Retinal pigment epithelial cell (primary cell): Measurements from ENCODE around the gene SH3YL1.

Experiments used
- DNase-seq: peaks from one replicate; pipeline ENCODE4 v3.0.0-alpha.2; 2010; ENCODE audit warnings: low read depth
- H3K4me3 ChIP-seq: 2 replicates; pipeline ENCODE4 v1.5.1; 2011; ENCODE audit warnings: mild to moderate bottlenecking, low read length, control low read depth, moderate library complexity
- CTCF ChIP-seq: conservative IDR thresholded peaks from 2 replicates; pipeline ENCODE4 v1.5.1; 2011; ENCODE audit warnings: low read depth, low read length, control low read depth, inconsistent platforms

The SH3YL1 gene

DNA sequence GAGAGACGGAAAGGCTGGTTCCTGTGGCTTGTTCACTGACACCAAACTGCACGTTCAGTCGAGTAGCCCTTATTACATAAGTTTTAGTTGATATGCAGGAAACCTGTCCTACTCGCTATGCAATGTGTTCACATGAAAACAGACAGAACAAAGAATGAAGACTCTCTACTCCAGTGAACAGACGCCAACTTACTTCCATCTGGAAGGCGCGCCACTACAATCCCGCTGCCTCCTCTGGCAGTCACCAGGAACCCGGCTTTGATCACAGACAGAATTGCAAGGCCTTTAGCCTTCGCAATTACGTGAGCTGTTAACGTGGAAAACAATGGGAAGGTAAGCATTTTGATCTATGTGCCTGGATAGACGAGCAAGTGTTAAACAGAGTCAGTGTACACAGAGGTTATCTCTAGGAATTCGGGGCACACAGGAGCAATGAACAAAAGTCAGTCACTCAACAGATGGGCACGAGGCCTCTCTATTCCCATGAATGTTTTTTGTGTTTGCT lies 14.2 kb downstream of the SH3YL1 start:
- H3K4me3 ChIP-seq: no peak overlapping the region
- no peak for DNase-seq
- TF ChIP-seq CTCF: no peak

DNA sequence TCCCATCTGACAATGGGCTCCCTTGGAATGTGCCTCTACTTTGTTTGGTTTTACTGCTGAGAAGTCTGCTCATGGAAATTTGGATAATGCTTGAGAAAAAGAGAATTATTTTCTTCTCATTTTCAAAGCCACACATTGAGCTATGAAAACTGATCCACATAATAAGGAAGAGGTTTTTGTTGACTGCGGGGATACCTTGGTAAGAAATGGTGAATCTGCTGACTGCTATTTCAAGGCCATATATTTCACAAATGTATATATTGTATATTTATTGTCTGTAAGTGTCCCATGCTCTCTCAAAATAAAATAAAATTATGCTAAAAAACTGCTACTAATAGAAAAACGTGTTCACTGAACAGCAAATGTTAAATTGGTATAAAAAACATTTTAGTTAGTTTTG lies 15.1 kb downstream of the SH3YL1 start:
- DNase-seq: no peak
- H3K4me3 ChIP-seq: no peak overlapping the region
- no peak for TF ChIP-seq CTCF

DNA sequence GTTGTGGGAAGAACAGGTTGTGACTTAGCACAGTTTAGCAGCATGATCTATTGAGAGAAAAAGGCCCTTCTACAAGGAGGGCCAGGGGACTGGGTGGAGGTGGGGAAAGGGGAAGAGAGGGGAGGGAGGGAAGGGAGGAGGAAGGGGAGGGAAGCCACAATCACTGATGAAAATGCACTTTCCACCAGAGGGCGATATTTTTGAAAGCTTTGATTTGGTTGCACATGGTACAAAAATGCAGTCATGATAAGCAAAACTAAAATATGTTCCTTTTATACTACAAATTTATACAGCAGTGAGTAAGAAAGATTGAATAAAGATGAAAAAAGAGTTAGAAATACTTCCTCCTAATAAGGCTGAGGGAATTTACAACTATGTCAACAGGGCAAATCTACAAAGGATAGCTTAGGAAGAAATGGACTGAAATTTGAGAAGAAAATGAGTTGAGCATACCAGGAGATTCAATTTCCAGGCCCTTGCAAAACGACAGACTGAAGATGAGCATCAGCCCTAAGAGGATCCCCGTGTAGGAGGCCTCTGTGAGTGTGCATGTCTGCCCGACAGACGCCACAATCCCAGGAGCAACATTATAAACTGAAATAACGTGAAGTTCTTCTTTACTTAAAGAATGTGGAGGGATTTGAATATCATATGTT lies 17.2 kb downstream of the SH3YL1 start:
- no peak for DNase-seq
- TF ChIP-seq CTCF: peak; percentile 68
- H3K4me3 ChIP-seq: no peak overlapping the region

GRCh38 chr2:244547-244946 lies 19.3 kb downstream of the SH3YL1 start:
- no peak for TF ChIP-seq CTCF
- DNase-seq: no peak
- H3K4me3 ChIP-seq: no peak overlapping the region

GRCh38 chr2:238869-239268 lies 25.0 kb downstream of the SH3YL1 start:
- no peak for TF ChIP-seq CTCF
- DNase-seq: no peak
- no peak overlapping the region for H3K4me3 ChIP-seq

- TF ChIP-seq CTCF: no peak
- no peak overlapping the region for H3K4me3 ChIP-seq
- DNase-seq: no peak
These were observed 25.4 kb downstream of the SH3YL1 start for GRCh38 chr2:238431-238830.

- DNase-seq: no peak
- TF ChIP-seq CTCF: no peak
- no peak overlapping the region for H3K4me3 ChIP-seq
These were observed 26.0 kb downstream of the SH3YL1 start for GRCh38 chr2:237878-238277.
